Fibroblast of lung (primary cell): ENCODE results near the gene TM2D1.

Experiments used
- CTCF ChIP-seq, 2 donors: IDR thresholded peaks in 1 of 2; conservative IDR thresholded peaks in 1 of 2; 1 replicate in 1 of 2; 2 replicates in 1 of 2; pipeline ENCODE4 v1.5.1; 2011 to 2012; ENCODE audit warnings: low read length in 2 of 2, control low read depth in 1 of 2, inconsistent platforms in 1 of 2, low read depth in 1 of 2, mild to moderate bottlenecking in 1 of 2
- EZH2 ChIP-seq: IDR thresholded peaks from 2 replicates; pipeline ENCODE4 v1.5.1; 2012; ENCODE audit warnings: low read length, control low read depth, mild to moderate bottlenecking; ENCODE audit errors: missing control alignments

GRCh38 chr1:61659061-61659460, 65.9 kb downstream of the TM2D1 start:
- TF ChIP-seq CTCF (conservative IDR thresholded peaks at IDR 0.05 in 1 of 2, IDR thresholded peaks at IDR 0.05 in 1 of 2; ENCODE audit: low read depth in 1 of 2, low read length in 2 of 2) (peak in 1 of 2 donors; percentile 27), EZH2 (no peak)
